ENCODE results near the gene PARD3B. TPM values are rescaled to one million over a fixed set of nuclear protein-coding genes. Genes with fewer than 3 reads are reported as not detected.

PARD3B gene
- total and polyA plus RNA-seq, 2 experiments from 2014 or later: 3.5 to 4.4 TPM

- TF ChIP-seq EZH2 (IDR thresholded peaks at IDR 0.05; ENCODE audit: low read depth, unreplicated experiment) (no peak), CTCF (conservative IDR thresholded peaks at IDR 0.05; ENCODE audit: low read depth in 2 of 2) (no peak), ZNF462 (CRISPR knock-in tag; IDR thresholded peaks at IDR 0.05) (no peak)
Measured at GRCh38 chr2:204560902-204561301, 15.6 kb downstream of the PARD3B start (continued).

GRCh38 chr2:204561771-204562170 lies 16.5 kb downstream of the PARD3B start:
- Histone ChIP-seq H4K20me1 (replicated peaks; ENCODE audit: insufficient read depth) (no peaks in the 10 kb centered on the region), H3K36me3 (ENCODE audit: insufficient read depth) (no peaks in the 10 kb centered on the region), H3K4me1 (ENCODE audit: insufficient read depth) (no peaks in the 10 kb centered on the region), H2AFZ (no peak overlapping the region), H3K4me2 (no peak overlapping the region), H3K27me3 (ENCODE audit: insufficient read depth) (no peaks in the 10 kb centered on the region), H3K27ac (ENCODE audit: low read depth) (no peak overlapping the region), H3K4me3 (no peak overlapping the region), H3K79me2 (replicated peaks; ENCODE audit: insufficient read depth) (0 out of 2 replicates have a peak, but pooled peaks cover 4% of the 10 kb centered on the region), H3F3A (replicated peaks; ENCODE audit: low read depth) (no peaks in the 10 kb centered on the region), H3K9me2 (ENCODE audit: insufficient read depth) (no peaks in the 10 kb centered on the region)
- Mint-ChIP-seq H3K27me3 (ENCODE audit: insufficient read depth, low read depth, poor library complexity) (no peaks in the 10 kb centered on the region), H3K9me3 (peaks cover 10% of the 10 kb centered on the region; the same call in 2 of the 3 replicates), H3K36me3 (ENCODE audit: low read depth) (peaks cover 9% of the 10 kb centered on the region; the same call in 2 of the 3 replicates), H3K27ac (no peak overlapping the region), H3K4me1 (no peaks in the 10 kb centered on the region), H3K4me3 (no peak overlapping the region)
- DNase-seq (ENCODE audit: low spot score) (no peak), ATAC-seq (no peak)
- TF ChIP-seq REST (IDR thresholded peaks at IDR 0.05; ENCODE audit: unreplicated experiment) (no peak), CREB1 (CRISPR knock-in tag; IDR thresholded peaks at IDR 0.05; ENCODE audit: low read depth) (no peak)
